GM19099 (cell line): ENCODE measurements around the gene NLE1.

Source experiments
- POLR2A ChIP-seq: IDR thresholded peaks from 3 replicates; pipeline ENCODE4 v1.6.1; 2011; ENCODE audit warnings: low read depth; ENCODE audit not compliant: insufficient read length; ENCODE audit errors: extremely low read depth

NLE1 gene

GRCh38 chr17:35167666-35168065 is 25.6 kb upstream of the NLE1 start:
- no peak for TF ChIP-seq POLR2A

- TF ChIP-seq POLR2A: no peak
Observed at GRCh38 chr17:35167046-35167445, 24.9 kb upstream of the NLE1 start.

DNA sequence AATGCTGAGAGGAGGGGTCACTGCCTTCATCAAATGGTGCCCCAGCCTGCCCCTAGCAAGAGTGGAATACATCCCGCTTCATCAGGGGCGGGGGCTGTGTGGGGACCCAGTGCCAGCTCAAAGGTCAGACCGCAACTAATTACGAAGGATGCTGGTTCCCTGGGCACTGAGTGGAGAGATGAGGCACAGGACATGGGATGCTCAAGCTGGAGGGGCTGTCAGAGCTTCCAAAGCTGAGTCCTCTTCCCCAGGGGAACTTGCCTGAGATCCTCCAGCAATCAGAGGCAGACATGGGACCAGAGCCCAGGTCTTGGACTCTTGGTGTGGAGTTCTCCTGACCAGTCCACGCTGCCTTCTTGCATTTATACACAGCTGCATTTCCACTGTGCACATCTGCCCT is 24.4 kb upstream of the NLE1 start:
- TF ChIP-seq POLR2A: no peak

GRCh38 chr17:35164716-35165115 is 22.6 kb upstream of the NLE1 start:
- TF ChIP-seq POLR2A: no peak

GRCh38 chr17:35163886-35164285 is 21.8 kb upstream of the NLE1 start:
- TF ChIP-seq POLR2A: no peak

- TF ChIP-seq POLR2A: no peak
Observed at GRCh38 chr17:35162755-35163154, 20.7 kb upstream of the NLE1 start.

DNA sequence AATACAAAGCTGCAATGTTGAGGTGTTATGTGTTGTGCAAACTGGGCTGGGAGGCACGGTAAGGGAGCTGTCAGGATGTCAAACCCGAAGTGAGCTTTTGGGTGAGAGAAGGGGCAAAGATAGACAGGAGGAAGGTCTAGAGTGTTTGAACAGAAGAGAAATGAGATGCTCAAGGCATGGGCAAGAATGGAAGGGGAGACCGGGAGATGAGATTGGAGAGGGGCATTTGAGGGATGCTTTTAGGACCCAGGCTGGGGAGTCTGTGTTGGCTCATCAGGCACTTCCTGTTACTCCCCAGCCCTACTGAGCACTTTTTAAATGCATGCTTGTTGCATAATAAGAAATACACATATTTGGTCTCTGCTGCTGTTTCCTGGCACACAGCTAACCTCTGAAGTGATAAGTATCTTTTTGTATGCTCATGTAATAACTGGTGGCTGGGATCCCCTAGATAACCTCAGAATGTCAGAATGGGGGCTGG is 19.2 kb upstream of the NLE1 start:
- no peak for TF ChIP-seq POLR2A

- no peak for TF ChIP-seq POLR2A
Observed at GRCh38 chr17:35160354-35161201, 18.5 kb upstream of the NLE1 start.

DNA sequence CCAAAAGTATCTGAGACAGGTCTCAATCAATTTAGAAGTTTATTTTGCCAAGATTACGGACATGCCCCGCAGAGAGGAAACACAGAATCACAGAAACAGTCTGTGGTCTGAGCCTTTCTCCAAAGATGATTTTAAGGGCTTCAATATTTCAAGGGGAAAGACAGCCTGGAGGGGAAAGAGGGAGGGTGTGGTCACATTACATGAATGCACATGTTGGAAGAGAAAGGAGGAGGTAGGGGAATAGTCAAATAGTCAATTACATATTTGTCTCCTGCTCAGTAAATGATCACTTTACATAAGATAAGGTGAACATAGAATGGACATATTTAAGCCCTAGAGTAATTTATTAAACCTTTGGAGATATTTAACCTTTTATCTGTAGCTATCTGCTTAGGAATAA is 17.8 kb upstream of the NLE1 start:
- no peak for TF ChIP-seq POLR2A

DNA sequence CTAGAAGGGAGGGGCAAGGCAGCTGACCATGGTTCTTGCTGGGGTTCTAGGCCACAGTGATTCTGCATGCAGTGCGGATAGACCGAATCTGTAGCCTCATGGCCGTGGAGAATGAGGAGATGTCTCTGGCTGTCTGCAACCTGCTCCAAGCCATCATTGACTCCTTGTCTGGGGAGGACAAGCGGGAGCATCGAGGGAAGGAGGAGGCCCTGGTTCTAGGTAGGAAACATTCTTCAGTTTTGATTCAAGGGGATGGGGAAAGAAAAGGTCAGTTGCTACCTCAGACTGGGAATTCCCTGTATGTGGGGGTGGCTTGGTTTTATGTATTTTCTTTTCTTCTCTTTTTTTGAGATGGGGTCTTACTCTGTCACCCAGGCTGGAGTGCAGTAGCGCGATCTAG is 13.1 kb upstream of the NLE1 start:
- TF ChIP-seq POLR2A: no peak

DNA sequence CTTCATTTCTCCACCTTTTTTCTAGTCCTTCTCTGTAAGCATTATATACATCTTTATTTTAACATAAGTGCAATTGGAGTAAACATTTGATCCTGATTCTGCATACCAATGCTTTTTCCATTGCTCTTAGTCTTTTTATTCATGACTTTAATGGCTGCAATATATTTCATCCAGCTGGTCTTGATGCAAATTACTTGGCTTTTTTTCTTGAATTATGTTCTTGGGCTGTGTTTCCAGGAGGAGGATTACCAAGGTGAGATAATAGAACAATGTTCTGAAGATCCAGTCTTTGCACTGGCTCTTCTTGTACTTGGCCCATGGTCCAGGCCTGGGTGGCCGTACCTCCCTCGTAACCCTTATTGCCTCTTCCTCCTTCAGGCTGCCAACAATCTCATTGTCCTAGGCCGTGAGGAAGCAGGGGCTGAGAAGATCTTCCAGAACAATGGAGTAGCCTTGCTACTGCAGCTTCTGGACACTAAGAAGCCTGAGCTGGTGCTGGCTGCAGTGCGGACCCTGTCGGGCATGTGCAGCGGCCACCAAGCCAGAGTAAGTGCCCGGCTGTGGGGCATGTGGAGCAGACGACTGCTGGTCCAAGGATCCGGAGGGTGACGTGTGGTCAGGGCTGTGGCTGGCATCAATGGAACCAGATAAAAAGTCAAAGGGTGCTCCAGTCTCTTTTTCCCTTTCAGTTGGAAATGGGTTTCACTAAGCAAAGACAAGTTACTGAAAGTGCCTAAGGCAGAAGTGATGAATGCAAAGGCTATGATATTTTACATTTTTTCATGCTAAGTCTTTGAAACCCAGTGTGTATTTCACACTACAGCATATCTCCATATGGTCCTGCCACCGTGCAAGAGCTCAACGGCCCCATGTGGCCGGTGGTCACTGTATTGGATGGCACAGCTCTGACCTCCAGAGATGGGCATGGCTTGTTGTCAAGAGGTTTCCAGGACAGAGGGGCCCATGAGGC is 12.4 kb upstream of the NLE1 start:
- TF ChIP-seq POLR2A: no peak

GRCh38 chr17:35152421-35153140 is 10.5 kb upstream of the NLE1 start:
- TF ChIP-seq POLR2A: no peak

DNA sequence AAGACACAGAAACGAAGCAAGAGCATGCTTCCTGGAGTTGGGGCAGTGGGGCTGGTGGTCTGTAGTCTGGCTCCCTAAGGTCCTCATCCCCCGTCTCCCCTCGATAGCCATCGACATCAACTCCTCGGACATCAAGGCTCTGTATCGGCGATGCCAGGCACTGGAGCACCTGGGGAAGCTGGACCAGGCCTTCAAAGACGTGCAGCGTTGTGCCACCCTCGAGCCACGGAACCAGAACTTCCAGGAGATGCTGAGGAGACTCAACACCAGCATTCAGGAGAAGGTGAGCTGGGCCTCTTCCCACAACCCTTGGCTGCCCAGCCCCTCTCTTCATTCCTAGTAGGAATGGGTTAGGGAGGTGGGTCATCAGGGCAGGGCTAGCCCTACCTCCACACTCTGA is 7.8 kb upstream of the NLE1 start:
- TF ChIP-seq POLR2A: no peak

GRCh38 chr17:35148144-35148543 is 6.0 kb upstream of the NLE1 start:
- no peak for TF ChIP-seq POLR2A

GRCh38 chr17:35147375-35147905 is 5.3 kb upstream of the NLE1 start, which contains the start of gene UNC45B:
Gene UNC45B, plus strand, starts transcription at chr17:35147817. Its CDS starts 447 bp downstream, at chr17:35148264.
- TF ChIP-seq POLR2A: no peak

GRCh38 chr17:35146214-35146833 is 4.2 kb upstream of the NLE1 start:
- TF ChIP-seq POLR2A: no peak
